GM18858 (cell line): Measurements from ENCODE around the gene SOD3.

ENCODE experiments used
- ATAC-seq: cut with Tn5 transposase; IDR thresholded peaks from one replicate; pipeline ENCODE4 v1.9.1; 2021; ENCODE audit not compliant: unreplicated experiment

Gene SOD3

DNA sequence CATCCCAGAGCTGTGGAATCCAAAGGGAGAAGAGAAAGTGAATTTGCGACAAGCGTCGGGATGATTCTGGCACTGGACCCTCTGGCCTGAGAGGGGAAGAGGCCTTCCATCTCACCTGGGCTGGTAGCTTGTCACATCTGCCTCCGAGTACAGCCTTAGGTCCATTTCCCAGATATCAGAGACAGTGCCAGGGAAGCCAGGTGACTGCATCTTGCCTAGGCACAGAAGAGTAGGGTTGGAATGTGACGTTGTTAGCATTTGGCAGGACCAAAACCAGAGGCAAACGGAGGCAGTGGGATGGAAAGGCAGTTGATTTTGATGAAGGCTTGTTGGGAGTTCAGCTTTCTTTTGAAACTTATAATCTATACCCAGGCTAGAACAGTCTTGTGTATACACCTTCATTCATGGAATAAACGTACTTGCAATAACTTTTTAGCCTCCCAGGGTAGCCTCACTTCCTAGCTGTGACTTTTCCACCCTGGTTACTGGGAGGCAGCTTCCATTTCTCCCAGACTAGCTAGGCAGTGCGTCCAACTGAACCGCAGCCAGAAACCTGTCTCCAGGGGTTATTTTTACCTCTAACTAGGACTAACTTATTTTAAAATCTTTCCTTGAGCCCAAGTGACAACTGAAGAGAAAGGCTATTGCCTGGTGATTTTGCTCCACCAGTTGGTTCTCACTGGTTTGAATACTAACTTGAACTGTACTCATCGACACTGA, 5.9 kb downstream of the SOD3 start:
- no peak for ATAC-seq

DNA sequence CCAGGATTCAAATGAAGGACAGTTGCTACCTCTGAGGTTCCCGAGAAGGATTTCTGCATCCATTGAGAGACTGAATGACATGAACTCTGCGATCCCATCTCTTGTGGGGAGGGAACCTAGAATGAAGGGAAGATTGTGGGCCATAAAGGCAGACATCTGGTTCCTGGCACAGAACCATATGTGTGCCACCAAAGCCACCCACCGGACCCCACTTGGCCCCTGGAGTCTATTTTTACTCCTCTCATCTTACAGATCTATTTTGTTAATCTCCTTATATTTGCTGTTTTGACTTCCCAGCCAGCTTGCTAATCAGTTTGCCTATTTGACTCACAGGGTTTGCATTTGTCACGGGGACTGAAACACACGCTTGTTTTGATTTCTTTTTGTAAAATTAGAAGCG, 7.3 kb downstream of the SOD3 start:
- no peak for ATAC-seq

DNA sequence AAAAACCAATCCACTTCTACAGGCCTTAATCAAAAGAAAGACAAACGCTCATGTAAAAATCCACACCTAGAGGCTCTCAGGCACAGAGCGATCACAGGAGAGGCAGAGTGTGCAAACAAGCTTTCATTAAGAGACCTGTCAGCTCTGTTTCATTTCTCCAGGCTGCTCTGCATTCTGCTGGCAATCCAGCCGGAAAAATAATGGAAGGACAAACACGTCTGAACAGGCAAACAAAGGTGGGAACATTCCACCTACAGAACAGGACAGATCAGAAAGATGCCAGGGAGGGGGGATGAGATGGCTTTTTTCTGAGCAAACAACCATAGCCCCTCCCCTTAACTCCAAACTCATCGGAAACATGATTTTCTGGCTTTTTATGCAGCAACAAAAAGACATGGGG, 9.7 kb downstream of the SOD3 start:
- no peak for ATAC-seq

DNA sequence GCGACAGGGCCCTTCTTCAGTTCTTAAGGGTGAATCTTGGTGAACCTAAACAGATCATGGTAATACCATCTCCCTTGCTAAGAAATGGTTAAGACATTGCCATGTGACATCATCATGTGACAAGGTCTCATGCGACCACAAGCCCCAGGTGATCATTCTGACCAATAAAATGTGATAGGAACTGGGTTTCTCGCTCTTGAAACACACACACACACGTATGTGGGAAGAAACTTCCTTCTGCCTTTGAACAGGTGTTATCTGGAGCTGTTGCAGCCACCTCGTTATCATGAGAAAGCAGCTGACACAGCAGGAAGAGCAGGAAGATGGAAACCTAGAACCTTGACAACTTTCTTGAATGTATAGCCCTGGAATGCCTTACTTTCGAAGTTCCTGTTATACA, 10.2 kb downstream of the SOD3 start:
- no peak for ATAC-seq

DNA sequence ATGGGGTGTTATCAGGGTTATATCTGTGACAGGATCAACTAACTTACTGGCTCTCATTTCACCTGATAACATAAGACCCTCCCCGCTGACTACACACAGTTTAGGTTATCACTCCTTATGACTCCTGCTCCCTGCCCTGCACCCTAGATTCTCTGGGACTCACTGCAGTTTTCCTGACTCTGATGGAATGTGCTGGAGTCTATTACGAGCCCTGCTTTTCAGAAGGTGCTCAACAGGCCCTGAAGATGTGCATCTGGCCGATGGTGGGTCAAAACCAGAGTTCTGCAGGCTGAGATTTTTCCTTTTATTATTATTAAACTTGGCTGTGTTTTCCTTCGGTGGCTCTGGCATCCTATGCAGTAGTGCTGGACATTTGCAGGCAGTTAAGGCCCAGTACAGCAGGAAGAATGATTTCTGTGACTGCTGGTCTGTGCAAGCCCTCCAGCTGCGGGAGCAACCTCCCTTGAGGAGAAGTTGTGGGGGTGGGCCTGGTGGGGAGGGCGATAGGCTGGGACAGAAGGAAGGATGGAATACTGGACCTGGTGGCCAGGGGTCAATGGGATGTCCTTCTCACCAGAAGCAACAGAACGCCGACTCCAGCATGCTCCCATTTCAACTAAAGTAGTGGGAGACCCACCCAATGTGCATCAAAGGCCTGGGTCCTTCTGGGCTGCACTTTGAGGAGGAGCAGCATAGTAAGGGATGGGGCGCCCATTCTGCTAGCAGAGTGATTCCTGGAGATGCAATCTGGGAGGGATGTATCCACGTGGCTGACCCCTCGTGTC, 11.0 kb downstream of the SOD3 start:
- no peak for ATAC-seq

DNA sequence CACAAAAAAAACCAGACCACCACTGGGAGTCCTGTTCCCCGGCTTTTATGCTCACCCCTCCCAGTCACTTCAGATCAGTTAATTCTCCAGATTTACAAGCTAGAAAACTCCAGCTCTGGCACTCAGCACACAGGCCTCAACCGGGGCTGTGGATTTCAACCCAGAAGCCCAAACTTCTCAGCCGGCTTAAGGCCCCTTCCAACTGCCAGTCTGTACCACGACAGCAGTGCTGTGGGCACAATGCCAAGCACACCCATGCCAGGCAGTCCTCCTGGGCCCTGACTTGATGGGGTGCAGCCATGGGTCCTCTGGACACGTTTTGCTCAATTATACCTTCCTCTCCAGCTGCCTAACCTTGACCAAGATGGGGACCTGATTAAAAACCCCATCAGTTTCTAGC, 12.2 kb downstream of the SOD3 start:
- no peak for ATAC-seq

DNA sequence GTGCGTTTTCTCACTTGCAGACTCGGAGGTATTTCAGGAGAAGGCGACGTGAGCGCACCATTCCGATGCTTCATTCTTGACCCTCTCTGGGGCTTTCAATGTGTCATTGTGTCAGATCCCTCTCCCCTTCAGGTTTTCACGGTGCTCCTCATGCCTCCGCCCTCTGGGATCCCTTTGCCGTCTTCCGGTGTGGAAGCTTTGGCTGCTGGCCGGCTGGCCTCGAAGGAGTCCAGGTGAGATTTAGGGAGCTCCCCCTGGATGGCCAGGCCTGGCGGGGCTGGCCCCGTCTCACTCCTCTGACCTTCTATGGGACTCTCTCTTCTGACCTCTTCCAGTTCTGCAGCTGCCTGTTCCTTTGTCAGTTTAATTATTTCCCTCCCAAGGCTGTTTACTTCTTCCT, 12.9 kb downstream of the SOD3 start:
- no peak for ATAC-seq

DNA sequence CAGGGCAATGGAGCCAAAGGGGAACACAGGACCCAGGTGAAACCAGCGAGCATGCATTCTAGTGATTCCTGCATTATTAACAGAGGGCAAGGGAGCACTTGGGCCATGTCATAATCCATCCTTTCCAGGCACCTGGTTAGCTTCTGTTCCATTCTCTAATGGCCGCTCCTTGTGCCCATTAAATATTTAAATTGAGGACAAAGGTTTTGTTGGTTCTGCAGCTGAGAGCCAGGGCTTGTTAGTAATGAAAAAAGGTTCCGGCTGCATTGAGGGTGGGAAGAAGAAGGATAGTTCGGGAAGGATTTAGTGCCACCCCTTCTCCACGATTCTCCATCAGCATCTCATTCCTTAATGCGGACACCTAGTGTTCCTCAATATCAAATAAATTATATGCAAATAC, 13.6 kb downstream of the SOD3 start:
- no peak for ATAC-seq

DNA sequence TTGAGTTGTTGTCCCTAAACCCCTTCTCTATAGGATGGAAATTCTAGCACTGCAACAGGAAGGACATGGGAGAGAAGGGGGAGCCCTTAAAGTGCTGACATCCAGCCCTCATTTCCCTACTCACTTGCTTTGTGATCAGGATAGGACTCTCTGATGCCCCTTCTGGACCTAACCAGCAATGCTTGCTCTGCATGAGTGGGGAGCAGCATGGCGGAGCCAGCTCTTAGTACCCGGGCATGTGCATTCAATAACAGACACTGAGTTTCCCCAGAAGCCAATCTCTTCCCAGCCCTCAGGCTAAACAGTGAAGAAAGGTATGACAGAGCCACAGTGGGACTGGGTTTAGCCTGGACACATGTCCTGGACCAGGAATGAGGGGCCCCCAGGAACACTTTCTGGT, 14.0 kb downstream of the SOD3 start:
- ATAC-seq: no peak

DNA sequence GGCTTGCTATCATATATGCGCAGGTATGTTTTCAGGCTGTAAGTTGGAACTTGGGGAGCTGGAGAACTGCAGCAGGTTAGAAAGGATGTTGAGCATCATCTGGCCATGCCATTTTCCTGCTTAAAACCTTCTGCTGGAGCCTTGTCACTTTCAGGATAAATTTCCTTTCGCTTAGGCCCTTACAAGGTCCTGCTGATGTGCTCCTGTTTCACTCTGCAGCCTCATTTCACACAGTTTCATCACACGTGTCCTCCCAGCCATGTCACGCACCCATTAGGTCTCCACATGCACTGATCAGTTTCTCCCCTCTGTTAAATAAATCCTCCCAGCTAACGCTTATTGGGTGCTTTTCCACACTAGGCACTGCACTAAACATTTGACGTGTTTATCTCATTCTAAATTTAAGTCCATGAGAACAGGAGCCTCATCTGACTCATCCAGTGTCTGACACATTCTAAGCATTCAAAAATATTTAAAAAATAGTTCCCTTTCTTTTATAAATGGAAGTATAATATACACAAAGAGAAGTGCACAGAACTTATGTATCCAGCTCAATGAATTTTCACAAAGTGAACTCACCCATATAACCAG, 14.5 kb downstream of the SOD3 start:
- no peak for ATAC-seq

DNA sequence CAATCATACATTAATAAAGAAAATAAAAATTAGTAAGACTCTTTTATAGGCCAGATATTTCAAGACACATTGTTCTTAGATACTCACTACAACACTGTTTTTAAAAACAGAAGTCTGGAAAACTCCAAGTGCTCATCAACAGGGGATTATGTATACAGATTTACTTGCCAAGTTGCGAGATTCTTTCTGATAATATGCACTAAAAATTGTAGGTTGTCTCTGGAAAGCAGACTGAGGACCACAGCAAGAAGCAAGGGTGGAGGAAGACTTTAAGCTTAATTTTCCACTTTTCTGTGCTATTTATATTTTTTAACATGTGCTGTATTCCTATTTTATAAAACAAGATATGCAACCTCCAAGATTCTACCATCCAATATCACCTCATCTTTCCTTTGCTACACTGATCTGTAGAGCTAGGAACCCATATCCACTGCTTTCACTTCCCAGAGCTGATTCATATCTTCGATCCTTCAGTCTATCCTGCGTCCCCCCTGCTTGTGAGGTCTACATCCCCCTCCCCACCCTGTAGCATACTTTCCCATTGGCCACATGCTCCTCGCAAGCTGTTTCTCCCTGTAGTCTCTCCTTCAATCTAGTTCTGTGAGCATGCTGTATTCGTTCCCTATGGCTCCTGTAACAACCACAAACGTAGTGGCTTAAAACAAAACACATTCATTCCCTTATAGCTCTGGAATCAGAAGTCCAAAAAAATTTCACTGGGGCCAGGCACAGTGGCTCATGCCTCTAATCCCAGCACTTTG, 15.7 kb downstream of the SOD3 start:
- no peak for ATAC-seq

DNA sequence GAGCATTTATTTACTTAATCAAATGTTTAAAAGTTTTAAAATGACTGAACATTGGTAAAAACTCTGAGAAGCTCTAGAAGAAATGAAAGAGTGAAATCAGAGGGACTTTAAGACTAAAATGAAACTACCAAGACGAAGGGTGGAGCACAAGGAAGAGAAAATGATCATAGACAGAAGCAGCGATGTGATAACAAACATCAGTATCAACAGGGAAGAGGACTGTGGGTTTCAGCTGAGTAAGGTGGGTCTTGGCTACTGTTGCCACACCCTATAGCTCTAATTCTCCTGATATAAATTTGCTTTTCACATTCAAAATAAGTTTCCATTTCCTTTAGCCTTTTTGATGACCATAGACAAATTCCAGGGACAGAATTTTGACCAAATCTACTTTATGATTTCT, 18.4 kb downstream of the SOD3 start:
- no peak for ATAC-seq

DNA sequence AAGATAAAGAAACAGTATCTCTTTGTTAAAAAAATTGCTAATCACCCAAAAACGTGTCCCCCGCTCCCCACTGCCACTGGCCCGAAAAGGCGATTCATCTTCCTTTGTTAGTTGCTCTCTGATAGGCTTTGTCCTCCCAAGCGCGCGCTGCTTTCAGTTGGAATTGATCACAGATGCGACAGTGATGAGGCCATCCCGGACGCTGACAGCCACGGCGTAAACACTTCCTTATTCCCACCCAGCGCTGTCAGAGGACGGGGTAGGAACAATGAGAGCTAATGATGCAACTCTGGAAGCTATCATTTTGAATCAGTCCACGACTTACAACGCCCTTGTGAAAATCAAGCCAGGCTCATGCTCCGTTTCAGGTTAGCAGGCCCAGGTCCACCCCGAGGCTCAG, 21.4 kb downstream of the SOD3 start:
- ATAC-seq: no peak

DNA sequence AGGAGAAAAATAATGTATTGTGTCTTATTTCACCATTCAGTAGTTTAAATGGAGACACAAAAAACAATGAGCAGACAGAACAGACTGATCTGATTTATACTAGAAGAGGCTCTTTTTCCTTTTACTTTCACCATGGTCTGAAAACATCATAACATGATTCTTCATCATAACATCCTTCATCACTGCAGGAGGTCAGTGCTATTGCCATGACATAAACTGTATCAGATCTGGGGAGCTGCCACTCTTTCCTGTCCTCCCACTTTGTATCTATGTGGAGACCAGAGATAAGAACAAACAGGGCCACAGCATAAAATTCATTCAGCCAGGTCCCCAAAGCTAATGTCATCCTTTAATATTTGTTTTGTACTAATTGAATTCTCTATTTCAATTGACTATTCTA, 25.2 kb downstream of the SOD3 start:
- ATAC-seq: no peak

DNA sequence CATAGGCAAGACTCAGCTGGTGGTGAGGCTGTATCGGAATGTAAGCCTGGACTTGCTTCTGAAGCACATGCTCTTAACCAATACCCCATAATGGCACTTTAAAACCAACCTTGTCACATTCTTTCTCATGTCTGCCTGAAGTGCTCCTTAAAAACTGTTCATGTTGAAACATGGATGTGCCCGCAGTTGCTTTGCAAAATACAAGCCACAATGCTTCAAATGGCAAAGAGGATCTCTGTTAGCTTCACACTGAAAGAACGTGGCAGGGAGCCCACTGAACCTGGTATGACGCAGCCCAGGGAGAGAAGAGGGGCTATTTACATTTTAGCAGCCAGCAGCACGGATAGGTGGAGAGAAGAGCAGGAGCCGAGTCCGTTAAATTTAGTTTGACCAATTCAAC, 29.3 kb downstream of the SOD3 start:
- no peak for ATAC-seq

DNA sequence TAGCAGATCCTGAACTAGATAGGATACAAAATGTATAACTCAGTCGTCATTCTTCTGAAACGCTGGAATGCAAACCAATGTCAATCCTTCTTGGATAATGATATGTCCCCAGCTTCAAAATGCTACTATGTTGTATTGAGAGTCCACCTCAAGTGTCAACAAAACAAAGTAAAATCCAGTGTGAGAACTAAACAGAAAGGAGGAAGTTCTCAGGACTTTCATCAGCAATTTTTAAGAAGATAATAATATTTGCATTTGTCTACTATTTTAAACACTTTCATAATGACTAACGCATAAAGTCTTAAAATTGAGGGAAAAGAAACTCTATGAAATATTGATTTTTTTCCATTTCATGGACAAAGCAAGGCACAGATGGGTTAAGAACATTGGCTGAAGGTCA, 36.3 kb downstream of the SOD3 start:
- peak; percentile 57 for ATAC-seq

DNA sequence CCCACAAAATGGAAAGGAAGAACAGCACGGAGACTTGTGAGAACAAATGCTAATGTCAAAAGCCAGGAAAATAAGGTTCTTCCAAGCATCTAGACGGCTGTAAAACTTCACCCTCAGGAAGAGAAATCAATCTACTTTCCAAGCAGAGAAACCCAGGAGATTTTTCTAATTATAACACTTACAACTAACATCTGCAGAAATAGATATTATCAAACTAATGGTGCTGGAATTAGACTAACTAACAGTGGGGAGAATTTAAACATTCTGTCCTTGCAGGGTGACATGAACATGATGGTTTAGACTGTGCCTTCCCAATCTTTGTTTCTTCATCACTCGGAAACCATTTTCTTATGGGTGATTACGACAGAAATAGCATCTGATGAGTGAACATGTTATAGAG, 40.3 kb downstream of the SOD3 start:
- no peak for ATAC-seq

DNA sequence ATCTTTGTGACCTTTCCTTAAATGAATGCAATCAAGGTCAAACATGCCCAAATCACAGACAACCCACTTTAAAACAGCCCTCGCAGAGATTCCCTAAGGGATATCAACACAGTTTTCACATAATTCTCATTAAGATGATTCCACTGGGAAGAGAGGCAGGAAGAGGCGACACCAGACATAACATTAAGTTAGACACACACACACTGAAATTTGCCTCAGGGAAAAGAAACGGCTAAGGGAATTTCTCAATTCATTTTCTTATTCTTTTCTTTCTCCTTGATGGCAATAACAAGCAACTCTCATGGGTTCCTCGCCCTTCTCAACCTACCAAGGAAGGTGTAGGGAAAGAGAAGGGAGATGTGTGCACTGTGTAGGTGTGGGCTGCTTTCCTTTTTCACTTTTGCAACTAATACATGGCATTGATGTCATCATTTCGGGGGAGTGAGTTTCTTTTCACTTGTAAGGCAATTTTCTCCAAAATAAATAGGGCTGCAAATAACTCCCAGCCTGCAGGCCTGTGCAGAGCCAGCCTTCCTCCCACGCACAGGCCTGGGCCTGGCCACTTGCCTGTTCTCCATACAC, 41.4 kb downstream of the SOD3 start:
- no peak for ATAC-seq

DNA sequence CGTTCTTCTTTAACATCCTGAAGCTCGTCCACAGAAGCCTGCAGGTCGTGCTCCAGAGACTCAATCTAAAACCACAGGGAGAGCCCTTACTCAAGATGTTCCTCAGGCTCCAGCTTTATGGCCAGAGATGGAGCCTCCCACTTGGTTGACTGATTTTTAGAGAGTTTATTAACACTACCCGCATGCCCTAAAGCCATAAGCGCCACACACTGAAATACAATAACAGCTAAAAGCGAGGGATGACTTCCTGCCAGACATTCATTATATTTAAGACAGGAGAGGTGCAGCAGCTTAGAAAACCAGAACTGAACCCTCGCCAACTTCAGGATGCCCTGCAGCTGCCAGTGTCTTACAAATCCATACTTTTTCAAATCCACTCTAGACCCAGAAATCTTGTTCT, 42.0 kb downstream of the SOD3 start:
- no peak for ATAC-seq

DNA sequence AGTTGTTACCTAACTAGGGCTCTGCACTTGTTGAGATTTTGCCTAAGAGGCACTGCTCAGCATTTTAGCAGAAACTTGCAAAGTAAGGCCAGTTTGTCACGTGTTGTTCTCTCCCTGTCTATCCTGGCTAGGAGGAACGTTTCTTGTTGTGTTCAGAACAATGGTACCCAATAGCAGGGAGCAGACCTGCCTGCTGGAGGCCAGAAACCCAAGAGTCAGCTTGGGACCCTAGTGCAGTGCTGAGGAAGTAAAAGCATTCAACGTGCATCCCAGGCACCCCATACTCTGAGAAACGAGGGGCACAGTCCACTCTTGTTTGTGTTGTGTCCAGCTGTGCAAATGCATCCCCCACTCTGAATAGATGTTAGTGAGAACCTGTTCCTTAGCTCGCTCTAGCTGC, 42.4 kb downstream of the SOD3 start:
- no peak for ATAC-seq

DNA sequence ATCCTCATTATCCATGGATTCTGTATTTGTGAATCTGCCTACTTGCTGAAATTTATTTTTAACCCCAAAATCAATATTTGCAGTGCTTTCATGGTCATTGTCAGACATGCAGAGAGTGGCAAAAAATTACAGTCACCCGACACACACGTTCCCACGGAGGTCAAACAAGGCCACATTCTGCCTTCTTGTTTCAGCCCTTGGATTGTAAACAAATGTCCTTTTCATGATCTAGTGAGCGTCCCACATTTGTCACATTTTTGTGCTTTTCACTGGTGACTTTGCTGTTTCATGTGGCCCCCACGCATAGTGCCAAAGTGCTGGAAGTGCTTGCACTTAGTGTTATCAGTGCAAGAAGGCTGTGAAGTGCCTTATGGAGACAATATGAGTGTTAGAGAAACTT, 45.0 kb downstream of the SOD3 start:
- no peak for ATAC-seq
